HepG2 (cell line): Measurements from ENCODE around the gene FAM234B. TPM values are rescaled to one million over a fixed set of nuclear protein-coding genes. Genes with fewer than 3 reads are reported as not detected.

Experiments used
- ATAC-seq: fragments of 200-7000 bp; cut with Tn5 transposase; 3 replicates; pipeline ENCODE4 v1.9.1; 2020; ENCODE audit warnings: mild to moderate bottlenecking, moderate library complexity
- BruUV-seq: library from RNA; stranded (reverse); fragments of 400-500 nt; replicated peaks from 2 replicates; lab custom pipeline; 2021; lab: Mats Ljungman, UMichigan
- CTCF ChIA-PET: fragments of 300-600 bp; formaldehyde crosslinking; extraction: SDS; loops from one replicate; lab custom pipeline; 2021; ENCODE audit warnings: low total read pairs, inconsistent platforms, low intra/inter-chr PET ratio; lab: Yijun Ruan, JAX
- POLR2A ChIA-PET: fragments of 350-600 bp; sonication (Branson Sonifier 250); formaldehyde crosslinking; loops from one replicate; lab custom pipeline; 2020; ENCODE audit warnings: antibody characterized with exemption, inconsistent platforms; lab: Yijun Ruan, JAX
- DNase-seq: peaks from one replicate; pipeline ENCODE4 v3.0.0-alpha.2; 2015; ENCODE audit warnings: low spot score
- FAIRE-seq: peaks from 3 replicates; lab custom pipeline; 2011; peaks lifted over from hg19 to GRCh38; lab: Jason Lieb, UNC
- H2AFZ ChIP-seq: one replicate; pipeline ENCODE4 v1.6.1; 2011; ENCODE audit warnings: low read length, inconsistent platforms
- H3K27ac ChIP-seq: fragments of 300-600 bp; 3 replicates; pipeline ENCODE4 v1.8.0; 2011; ENCODE audit warnings: mixed run types, mild to moderate bottlenecking, mixed read lengths, low read length, inconsistent platforms; ENCODE audit not compliant: insufficient read depth; ENCODE audit errors: extremely low read length
- H3K27me3 ChIP-seq, 2 experiments: fragments of 200-600 bp in 1 of 2; 2 replicates in 1 of 2; 3 replicates in 1 of 2; pipeline versions ENCODE4 v1.6.0 to v1.8.0; 2011; ENCODE audit warnings: low read length in 2 of 2, mild to moderate bottlenecking in 2 of 2, moderate library complexity in 2 of 2, inconsistent platforms in 1 of 2; ENCODE audit not compliant: insufficient read depth in 2 of 2, control insufficient read depth in 1 of 2
- H3K36me3 ChIP-seq, 2 experiments: fragments of 200-600 bp in 1 of 2; replicated peaks in 1 of 2; 2 replicates in 1 of 2; 3 replicates in 1 of 2; pipeline versions ENCODE4 v1.5.1 to v1.8.0; 2011; ENCODE audit warnings: low read length in 2 of 2, inconsistent platforms in 1 of 2; ENCODE audit not compliant: insufficient read depth in 2 of 2, control insufficient read depth in 1 of 2
- H3K4me1 ChIP-seq: 2 replicates; pipeline ENCODE4 v1.5.1; 2012; ENCODE audit warnings: low read length, inconsistent platforms; ENCODE audit not compliant: insufficient read depth
- H3K4me2 ChIP-seq: 2 replicates; pipeline ENCODE4 v1.6.0; 2011; ENCODE audit warnings: low read depth, low read length, inconsistent platforms
- H3K4me3 ChIP-seq, 3 experiments: fragments of 200-600 bp in 1 of 3; sonication (generic), shearing (Covaris generic) in 1 of 3; replicated peaks in 1 of 3; 2 replicates each; pipeline ENCODE4 v1.5.1; 2011 to 2016; ENCODE audit warnings: low read length in 3 of 3, inconsistent platforms in 2 of 3, low read depth in 2 of 3, mild to moderate bottlenecking in 2 of 3, control low read depth in 1 of 3, mixed read lengths in 1 of 3; ENCODE audit not compliant: insufficient read depth in 1 of 3
- H3K79me2 ChIP-seq: one replicate; pipeline ENCODE4 v1.6.1; 2011; ENCODE audit warnings: low read length, inconsistent platforms; ENCODE audit not compliant: insufficient read depth
- H3K9ac ChIP-seq: 2 replicates; pipeline ENCODE4 v1.6.0; 2011; ENCODE audit warnings: mild to moderate bottlenecking, low read depth, low read length, inconsistent platforms; ENCODE audit not compliant: insufficient read depth
- H3K9me3 ChIP-seq: 2 replicates; pipeline ENCODE4 v1.5.1; 2012; ENCODE audit warnings: mild to moderate bottlenecking, low read length
- H4K20me1 ChIP-seq: 2 replicates; pipeline ENCODE4 v1.6.0; 2011; ENCODE audit warnings: inconsistent platforms, mild to moderate bottlenecking, low read length, moderate library complexity; ENCODE audit not compliant: insufficient read depth
- GFI1 ChIP-seq: sonication (generic); formaldehyde crosslinking; IDR thresholded peaks from 2 replicates; pipeline ENCODE4 v1.5.0; 2020; ENCODE audit warnings: missing genetic modification reagents, mild to moderate bottlenecking, borderline replicate concordance
- SALL1 ChIP-seq: sonication (generic); formaldehyde crosslinking; IDR thresholded peaks from 2 replicates; pipeline ENCODE4 v1.8.0; 2022; ENCODE audit warnings: mild to moderate bottlenecking, missing genetic modification reagents
- SMAD1 ChIP-seq: sonication (generic); formaldehyde crosslinking; IDR thresholded peaks from 2 replicates; pipeline ENCODE4 v1.4.0; 2020; ENCODE audit warnings: missing genetic modification reagents, low read depth, mild to moderate bottlenecking, borderline replicate concordance
- TBL1XR1 ChIP-seq: fragments of 150-350 bp; IDR thresholded peaks from 2 replicates; pipeline ENCODE4 v1.6.1; 2014; ENCODE audit warnings: borderline replicate concordance, low read length; ENCODE audit not compliant: partially characterized antibody
- TP53 ChIP-seq: sonication (generic); formaldehyde crosslinking; conservative IDR thresholded peaks from 2 replicates; pipeline ENCODE4 v1.4.0; 2020; ENCODE audit warnings: missing genetic modification reagents
- ZNF205 ChIP-seq: IDR thresholded peaks from 2 replicates; pipeline ENCODE4 v1.6.1; 2018; ENCODE audit warnings: missing biosample characterization, missing genetic modification reagents
- ZNF563 ChIP-seq: sonication (generic); formaldehyde crosslinking; IDR thresholded peaks from 2 replicates; pipeline ENCODE4 v1.8.0; 2022; ENCODE audit warnings: mild to moderate bottlenecking, moderate library complexity, missing genetic modification reagents
- ZNF670 ChIP-seq: sonication (generic); formaldehyde crosslinking; IDR thresholded peaks from 2 replicates; pipeline ENCODE4 v1.8.0; 2022; ENCODE audit warnings: mild to moderate bottlenecking, missing genetic modification reagents, borderline replicate concordance
- ZNF766 ChIP-seq: sonication (generic); formaldehyde crosslinking; IDR thresholded peaks from 2 replicates; pipeline ENCODE4 v1.5.0; 2020; ENCODE audit warnings: missing genetic modification reagents, borderline replicate concordance
- WGBS: methylation state at CpG from one replicate; pipeline ENCODE4 v1.1.6; 2017; ENCODE audit warnings: low lambda C conversion rate; 5-methylcytosine and 5-hydroxymethylcytosine counted together
- in situ Hi-C: cut with HindIII; loops from 2 replicates; pipeline ENCODE4 v1.10.0; 2017; ENCODE audit warnings: low pct_unique_long_range_greater_than_20kb; ENCODE audit not compliant: extremely low pct_ligation_motif_present
- intact Hi-C: fragments of 100-400 bp; cut with micrococcal nuclease; formaldehyde crosslinking; loops from one replicate; pipeline ENCODE4 v1.10.0; 2022; ENCODE audit not compliant: unreplicated experiment
- polyA plus RNA-seq, 8 experiments: library from polyadenylated mRNA; depleted of rRNA in 3 of 8; stranded (reverse) in 7 of 8; unstranded in 1 of 8; fragments of >200 nt; fragmentation: Illumina TruSeq in 4 of 8; extraction: Trizol in 4 of 8; gene quantifications; 2 replicates each; pipeline versions ENCODE4 v1.2.1 to v1.2.3, GENCODE V29; 2011 to 2016; ENCODE audit warnings: low read depth in 4 of 8, missing spikeins in 1 of 8, mixed read lengths in 1 of 8; ENCODE audit not compliant: insufficient read depth in 1 of 8
- total RNA-seq, 5 experiments: library from RNA; depleted of rRNA; stranded (reverse); fragments of >200 nt; fragmentation: Illumina TruSeq; extraction: Trizol; gene quantifications; 2 replicates each; pipeline ENCODE4 v1.2.3, GENCODE V29; 2016; ENCODE audit warnings: low read depth in 1 of 5

FAM234B gene
- total and polyA plus RNA-seq, 2 of the 13 experiments (the other 11 are each of a cell fraction or from before 2014, with no cell fraction given): 7.8 to 13.8 TPM

DNA sequence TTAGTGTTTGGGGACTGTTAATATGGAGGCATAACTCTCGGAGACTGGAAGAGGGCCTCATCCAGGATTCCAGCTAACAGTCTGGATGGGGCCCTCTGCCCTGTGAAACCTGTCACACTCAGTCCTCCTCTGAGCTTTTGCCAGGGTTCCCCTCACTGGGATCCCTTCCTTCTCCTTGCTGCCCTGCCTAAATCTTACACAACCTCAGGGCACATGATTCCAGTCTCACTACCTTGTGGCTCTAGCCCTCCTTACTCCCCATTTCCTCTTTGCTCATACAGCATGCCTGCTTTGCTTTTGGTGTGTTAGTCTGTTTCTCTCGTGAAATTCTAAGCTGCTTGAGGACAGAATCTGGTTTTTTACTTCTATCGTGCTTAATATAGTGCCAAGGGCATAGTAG lies 60.2 kb downstream of the FAM234B start:
- Histone ChIP-seq H3K9ac (no peak overlapping the region), H3K4me3 (no peak overlapping the region), H3K27ac (no peak overlapping the region), H3K9me3 (no peaks in the 10 kb centered on the region; the same call in 1 of the 2 replicates), H3K79me2 (no peaks in the 10 kb centered on the region), H2AFZ (no peak overlapping the region), H3K4me2 (no peak overlapping the region), H3K36me3 (no peaks in the 10 kb centered on the region), H3K27me3 (peaks cover 0 to 34% of the 10 kb centered on the region in 2 experiments; a peak in 4 of 5 replicates), H3K4me1 (peaks cover 22% of the 10 kb centered on the region), H4K20me1 (no peaks in the 10 kb centered on the region)
- in situ Hi-C loops: no loop called here
- POLR2A ChIA-PET: no interaction called here
- TF ChIP-seq TP53 (CRISPR knock-in tag) (no peak), SMAD1 (no peak), ZNF766 (no peak), ZNF205 (CRISPR knock-in tag) (no peak), ZNF670 (CRISPR knock-in tag) (no peak), SALL1 (no peak)
- WGBS: 2% methylated on average over 3 of the region's 3 CpGs
- CTCF ChIA-PET: no interaction called here
- ATAC-seq: no peak
- no TSS peak for BruUV-seq
- intact Hi-C loops: loop anchor here (5.0 to 10.0 kb wide), 2 partner anchors 102 to 180 kb away; partner anchors contain the start of gene HEBP1
- no peak for FAIRE-seq
- no peak for DNase-seq

DNA sequence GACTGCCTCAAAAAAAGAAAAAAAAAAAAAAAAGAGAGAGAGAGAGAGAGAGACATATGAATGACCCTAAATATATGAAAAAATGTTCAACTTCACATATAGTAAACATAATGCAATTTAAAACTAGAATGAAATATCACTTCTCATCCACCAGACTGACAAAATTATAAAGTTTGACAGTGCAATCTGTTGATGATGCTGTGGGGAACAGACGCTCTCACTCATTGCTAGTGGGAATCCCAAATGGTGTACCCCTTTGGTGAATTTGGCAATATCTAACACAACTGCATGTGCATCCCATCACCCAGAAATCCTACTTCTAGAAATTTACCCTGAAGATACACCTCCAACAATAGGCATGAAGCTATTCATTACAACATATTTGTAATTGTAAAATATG lies 61.6 kb downstream of the FAM234B start:
- Histone ChIP-seq H3K9ac (no peak overlapping the region), H3K4me2 (no peak overlapping the region), H3K79me2 (no peaks in the 10 kb centered on the region), H3K4me1 (peaks cover 14% of the 10 kb centered on the region), H3K9me3 (no peaks in the 10 kb centered on the region; the same call in 1 of the 2 replicates), H4K20me1 (no peaks in the 10 kb centered on the region), H3K4me3 (no peak overlapping the region), H3K27me3 (peaks cover 0 to 23% of the 10 kb centered on the region in 2 experiments; a peak in 4 of 5 replicates), H3K36me3 (no peaks in the 10 kb centered on the region), H2AFZ (no peak overlapping the region), H3K27ac (no peak overlapping the region)
- DNase-seq (no peak), FAIRE-seq (no peak), ATAC-seq (no peak)
- POLR2A ChIA-PET: no interaction called here
- TF ChIP-seq ZNF563 (CRISPR knock-in tag) (no peak), TBL1XR1 (no peak), GFI1 (CRISPR knock-in tag) (no peak)
- CTCF ChIA-PET: no interaction called here
- in situ Hi-C loops (no loop called here), intact Hi-C loops (loop anchor here (10.0 kb wide), 1 partner anchor 181 kb away; no protein-coding TSS in a partner anchor)
- BruUV-seq: no TSS peak
- 10% methylated on average over 1 of the region's 1 CpG for WGBS
